HG03103 (cell line): Measurements from ENCODE around the gene SLC6A1.

Experiments used
- ATAC-seq: cut with Tn5 transposase; IDR thresholded peaks from one replicate; pipeline ENCODE4 v1.9.1; 2021; ENCODE audit warnings: low read depth; ENCODE audit not compliant: unreplicated experiment

SLC6A1 gene

DNA sequence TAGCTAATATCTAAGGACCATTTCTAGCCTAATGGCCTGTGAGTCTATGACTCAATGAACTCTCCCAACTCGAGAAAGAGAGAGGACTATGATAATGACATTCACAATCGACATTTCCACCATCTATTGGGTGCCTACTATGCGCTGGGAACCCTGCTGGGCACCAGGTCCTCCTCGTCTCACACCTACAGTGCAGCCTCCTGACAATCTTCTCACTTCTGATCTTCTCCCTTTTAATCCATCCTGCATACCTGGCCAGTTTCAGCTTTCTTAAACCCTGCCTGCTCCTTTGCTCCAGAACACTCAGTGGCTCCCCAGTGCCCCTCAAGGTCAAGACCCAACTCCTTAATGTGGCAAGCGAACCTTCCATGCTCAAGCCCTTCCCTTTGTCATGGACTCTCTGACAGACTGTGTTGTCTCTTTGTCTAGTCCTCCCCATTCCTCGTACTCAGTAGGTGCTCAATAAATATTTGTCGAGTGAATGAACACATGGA lies 3.5 kb upstream of the SLC6A1 start:
- ATAC-seq: no peak

DNA sequence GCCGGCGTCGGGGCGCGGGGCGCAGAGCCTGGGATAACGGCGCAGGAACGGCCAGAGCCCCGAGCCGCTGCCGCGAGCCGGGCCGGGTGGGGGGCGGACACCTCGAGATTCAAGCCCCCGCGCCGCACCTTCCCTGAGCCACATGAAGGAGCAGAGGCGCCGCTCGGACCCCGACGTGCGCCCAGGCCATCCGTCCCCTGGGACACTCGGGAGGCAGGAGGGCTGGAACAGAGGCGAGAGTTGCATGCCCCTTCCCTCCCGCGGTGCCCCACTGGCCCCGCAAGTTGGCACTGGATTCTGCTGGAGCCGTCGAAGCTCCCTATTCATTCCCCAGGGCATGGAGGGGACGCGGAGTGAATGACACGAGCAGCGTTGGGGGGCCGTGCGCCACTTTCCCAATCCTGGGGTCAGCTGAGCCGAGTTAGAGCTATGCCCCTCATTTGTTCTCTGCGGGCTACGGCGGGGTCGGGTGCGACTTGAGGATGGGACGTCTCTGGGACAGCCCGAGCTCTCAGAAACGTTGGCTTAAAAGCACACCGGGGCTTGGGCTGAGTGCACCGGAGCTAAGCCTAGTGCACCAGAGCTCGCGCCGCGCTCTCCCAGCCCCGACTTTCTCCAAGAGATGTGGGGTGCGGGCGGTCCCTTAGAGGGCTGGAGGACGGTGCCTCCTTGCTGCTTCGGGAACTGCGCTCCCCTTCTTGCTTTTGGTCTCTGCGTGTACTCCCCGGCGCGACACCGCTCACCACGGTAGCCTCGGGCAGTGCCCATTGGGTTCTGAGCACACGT lies 588 bp downstream of the SLC6A1 start:
- no peak for ATAC-seq

DNA sequence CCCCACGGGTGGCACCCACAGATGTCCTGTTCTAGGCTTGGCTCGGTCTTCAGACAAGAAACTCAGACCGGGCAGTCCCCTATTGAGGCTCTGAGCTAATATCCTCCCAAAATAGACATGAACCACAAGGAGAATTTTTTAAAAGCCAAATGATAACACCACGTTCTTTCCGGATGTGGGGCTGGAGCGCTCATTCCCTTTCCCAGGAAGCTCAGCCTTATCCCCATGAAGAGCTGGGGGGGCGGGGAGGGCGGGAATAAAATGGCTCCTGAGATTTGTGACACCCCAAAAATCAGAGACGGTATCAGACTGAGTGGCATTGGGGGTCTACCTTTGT lies 1.1 kb downstream of the SLC6A1 start:
- ATAC-seq: no peak

DNA sequence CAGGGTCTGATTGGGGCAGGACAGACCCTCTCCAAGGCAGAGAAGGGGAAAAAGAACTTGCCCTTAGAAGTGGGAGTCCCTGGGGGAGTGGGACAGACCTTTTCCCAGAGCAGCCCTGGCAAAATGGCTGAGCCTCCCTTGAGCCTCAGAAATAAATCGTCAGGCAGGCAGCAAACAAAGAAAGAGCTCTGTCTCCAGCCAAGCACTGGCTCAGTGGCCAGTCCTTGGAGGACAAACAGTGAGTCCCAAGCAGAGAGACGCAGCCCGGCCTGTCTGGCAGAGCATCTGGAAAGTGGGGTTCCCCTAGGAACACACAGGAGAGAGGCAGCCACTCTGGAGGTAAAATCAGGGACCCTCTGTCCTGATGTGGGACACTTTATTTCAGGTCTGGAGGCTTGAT lies 1.8 kb downstream of the SLC6A1 start:
- no peak for ATAC-seq

DNA sequence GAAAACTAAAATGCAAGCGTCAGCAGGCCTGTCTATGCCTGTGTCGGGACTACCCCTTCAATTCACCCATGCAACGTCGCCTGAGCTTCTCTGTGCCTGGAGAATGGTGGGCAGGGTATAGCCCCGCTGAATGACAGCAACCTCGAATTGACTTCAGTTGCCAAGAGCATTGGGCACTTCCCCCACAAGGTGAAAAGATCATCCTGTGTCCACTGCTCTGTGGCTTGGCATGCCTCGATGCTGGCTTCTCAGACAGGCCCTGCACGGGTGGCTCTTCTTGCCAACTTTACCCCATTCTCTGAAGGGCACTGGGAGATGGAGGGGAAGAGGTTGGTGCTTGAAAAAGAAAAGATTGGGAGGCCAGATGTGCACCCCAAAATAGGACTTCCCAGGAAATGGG lies 3.3 kb downstream of the SLC6A1 start:
- ATAC-seq: no peak

DNA sequence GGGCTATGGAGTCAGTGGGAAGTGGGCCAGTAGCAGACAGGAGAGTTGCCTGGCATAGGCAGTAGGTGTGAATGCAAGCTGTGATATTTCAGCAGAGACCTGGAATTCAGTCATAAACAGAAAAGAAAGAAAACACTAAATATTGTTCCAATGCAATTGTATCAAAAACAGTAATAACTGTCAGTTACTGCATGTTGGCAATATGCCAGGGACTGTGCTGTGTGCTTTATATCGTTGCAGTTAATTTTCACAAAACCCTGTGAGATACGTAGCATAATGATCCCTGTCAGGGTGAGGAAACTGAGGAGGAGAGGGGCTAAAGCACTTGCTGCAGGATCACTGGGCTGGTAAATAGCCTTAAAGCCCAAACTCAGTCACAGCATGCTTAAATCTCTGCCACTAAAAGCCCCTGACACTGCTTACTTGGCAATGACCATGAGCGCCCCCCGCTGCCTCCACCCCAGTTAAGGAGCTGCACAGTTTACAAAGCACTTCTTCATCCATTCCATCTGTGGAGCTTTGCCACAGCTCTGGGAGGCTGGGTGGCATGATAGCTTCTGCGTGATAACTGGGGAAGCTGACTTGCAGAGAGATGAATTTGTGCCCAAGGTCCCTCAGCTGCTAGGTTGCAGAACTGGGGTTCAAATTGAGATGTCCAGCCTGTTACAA lies 3.9 kb downstream of the SLC6A1 start:
- ATAC-seq: no peak

DNA sequence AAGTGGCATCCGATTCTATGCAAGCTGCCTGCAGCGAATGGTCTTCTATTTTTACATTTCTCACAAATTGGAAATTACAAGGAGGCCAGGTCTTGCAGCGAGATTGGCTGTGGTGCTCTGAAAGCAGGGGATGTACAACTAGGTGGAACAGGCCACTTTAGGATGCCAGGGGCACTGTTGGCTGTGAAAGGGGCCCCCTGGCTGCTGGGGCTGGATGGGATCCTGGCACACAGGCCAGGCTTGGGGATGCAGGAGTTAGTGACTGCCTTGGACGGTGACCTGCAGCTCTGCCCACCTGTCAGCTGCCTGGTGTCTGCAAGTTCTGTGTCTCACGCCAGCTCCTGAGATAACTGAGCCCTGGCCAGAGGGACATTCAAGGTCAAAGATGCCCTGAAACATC lies 4.6 kb downstream of the SLC6A1 start:
- ATAC-seq: no peak

DNA sequence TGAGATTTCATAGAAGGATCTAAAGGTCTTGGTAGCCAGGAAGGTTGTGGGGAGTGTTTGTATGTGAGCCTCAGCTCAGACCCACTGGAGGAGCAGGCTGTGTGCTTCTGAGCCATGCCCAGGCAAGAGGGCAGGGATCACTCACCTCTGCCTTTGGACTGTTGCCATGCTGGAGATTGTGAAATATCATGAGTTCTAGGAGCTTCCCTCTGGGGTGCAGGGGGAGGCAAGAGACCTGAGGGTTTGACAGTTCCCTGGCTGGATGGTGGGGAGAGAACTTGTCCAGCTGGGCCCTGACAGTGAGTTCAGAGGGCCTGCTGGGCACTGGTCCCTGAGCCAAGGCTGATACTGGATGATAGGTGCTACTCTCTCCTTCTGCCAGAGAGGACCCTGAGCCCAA lies 6.0 kb downstream of the SLC6A1 start:
- ATAC-seq: no peak

DNA sequence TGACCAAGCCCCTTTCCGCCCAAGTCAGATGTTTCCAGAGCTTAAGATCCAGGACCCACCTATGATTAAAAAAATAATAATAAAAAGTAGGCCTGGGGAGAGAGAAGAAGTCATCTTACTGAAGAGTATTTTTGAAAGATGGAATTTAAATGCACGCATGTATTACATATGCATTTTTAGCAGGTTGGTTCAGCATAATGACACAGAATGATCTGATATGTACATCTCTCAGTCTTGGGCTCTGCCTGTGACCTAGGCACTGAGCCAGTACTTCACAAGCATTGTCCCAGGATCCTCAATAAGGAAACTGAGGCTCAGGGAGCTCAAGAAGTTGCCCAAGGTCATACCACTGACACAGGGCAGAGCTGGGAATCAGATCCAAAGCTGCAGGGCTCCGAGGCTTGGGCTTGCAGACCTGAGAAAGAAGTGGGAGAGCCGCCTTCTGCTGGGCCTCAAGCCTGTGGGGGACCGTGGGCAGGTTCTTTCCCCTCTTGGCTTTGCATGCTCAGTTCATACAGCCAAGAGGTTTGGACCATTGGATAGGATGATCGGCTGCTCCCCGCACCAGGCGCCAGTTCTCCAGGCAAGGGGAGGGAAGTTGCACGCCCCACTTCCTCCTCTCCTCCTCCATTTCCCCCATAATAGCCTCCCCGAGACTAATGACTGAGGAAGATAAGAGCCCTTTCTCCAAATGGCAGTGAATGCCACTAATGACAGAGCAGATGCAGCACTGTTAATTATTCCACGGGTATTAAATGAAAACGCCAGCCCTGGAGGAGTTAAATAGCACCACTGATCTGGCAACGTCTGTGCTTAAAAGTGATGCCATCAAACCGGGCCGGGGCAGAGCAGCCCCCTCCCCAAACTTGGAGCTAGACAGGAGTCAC lies 6.9 kb downstream of the SLC6A1 start:
- ATAC-seq: no peak

DNA sequence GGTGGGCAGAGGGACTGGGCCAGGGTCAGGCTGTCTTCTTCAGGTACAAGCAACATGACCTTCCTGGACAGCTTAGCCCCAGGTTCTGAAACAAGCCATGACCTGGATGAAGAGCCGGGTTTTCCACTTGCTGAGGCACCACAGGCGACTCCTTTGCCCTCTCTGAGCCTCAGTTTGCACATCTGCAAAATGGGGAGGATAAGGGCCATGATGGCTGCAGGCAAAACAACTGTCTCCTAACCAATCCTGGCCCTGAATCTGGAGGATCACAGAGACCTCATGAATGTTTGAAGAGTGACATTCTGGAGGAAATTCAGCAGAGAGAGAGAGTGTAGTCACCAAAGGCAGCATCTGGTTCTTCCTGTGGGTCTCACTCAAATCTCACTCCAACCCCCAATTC lies 8.0 kb downstream of the SLC6A1 start:
- ATAC-seq: no peak

DNA sequence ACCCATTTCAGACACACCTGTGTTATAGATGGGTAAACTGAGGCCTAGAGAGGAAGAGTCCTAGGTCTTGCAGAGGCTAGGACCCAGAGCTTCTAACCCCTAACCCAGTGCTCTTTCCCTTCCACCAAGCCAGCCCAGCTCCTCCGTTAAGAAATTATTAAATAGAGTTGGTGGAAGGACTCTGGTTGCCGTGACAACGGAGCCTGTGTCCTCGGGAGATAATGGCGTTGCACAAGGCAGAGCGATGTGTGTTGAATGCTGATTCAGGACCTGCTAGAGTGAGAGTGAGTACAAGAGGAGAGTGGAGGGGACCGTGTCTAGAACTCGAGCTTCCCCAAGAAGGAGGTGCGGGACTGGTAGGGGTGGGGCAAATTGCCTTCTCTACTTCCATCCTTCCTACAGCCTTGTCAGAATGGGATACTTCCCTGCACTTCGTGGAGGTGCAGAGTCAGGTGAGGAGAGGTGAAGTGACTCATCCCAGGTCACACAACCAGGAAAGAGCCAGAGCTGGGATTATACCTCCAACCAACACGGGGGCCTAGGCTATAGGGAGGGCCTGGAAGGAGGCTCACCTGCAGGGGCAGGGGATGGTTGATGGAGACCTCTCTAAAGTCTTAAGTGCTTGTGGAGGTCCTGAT lies 8.6 kb downstream of the SLC6A1 start:
- ATAC-seq: no peak

DNA sequence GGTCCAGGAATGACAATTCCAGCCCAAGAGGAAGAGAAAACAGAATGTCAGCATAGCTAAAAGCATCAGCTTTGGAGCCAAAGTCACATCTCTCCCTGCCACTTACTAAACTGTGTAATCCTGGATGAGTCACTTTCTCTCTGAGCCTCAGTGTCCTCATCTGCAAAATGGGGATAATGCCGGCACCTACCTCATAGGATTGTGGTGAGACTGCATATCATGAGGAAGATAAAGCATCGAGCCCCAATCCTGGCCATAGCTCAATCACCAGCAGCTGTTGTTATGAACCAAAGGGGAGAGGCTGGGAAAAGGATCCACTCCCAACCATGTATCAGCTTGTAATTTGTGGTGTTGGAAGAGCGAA lies 9.1 kb downstream of the SLC6A1 start:
- ATAC-seq: no peak

DNA sequence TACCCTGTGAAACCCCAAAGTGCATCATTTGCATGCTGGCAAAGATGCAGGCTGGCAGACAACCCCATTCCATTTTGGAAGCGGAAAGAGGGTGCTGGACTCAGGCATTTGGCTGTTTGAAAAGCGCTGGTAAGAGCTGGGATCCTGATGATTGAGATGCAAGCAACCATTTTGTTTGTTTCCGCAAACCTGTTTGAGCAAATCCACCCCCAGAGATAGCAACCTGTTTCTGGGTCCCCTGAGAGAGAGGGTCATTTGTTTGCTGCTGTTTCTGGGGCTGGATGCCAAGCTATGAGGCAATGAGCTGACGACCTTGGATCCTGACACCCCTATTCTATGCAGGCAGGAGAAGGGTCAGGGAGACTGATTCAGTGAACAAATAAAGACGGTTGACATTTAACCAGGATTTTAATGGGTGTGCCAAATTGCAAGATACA lies 9.8 kb downstream of the SLC6A1 start:
- ATAC-seq: no peak

DNA sequence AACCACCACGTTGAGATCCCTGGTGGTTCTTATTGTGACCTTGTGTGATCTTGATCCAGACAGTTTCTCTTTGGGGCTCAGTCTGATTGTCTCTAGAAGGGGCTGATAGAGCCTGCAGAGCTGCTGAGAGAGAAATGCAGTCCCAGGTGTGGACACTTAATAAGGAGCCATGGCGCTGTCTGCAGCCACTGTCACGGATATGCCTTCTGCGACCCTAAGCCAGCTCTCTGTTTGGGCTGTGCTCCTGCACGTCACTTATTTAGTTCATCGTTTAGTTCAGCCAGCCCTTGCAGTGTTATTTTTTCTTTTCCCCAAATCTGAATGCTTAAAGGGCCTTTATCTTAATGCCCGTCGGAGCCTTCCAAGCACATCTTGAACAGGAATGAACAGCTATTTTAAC lies 12.0 kb downstream of the SLC6A1 start:
- ATAC-seq: no peak

DNA sequence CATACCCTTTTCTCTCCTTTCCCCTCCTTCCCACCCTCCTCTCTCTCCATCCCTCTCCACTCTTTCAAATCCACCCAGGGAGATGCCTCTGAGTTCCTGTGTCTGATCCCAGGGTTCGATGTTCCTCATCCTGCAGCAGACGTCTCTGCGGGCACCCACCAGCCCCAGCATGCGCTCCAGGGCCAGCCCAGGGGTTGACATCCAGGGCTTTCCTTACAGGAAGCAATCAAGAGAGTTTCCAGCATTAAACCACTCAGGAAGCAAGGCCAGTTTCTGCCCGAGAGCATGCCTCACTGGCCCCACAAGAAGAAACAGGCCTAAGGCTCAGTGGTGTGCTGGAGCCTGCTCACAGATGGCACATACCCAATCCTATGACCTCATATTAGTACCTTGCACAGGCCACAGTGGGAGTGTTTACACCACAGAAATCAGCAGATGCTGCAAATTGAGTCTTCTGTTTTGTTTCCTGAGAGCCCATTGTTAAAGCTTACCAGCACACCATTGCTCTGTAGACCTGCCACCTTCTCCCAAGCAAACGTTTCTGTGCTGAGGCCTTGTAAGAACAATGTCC lies 13.2 kb downstream of the SLC6A1 start:
- ATAC-seq: no peak

DNA sequence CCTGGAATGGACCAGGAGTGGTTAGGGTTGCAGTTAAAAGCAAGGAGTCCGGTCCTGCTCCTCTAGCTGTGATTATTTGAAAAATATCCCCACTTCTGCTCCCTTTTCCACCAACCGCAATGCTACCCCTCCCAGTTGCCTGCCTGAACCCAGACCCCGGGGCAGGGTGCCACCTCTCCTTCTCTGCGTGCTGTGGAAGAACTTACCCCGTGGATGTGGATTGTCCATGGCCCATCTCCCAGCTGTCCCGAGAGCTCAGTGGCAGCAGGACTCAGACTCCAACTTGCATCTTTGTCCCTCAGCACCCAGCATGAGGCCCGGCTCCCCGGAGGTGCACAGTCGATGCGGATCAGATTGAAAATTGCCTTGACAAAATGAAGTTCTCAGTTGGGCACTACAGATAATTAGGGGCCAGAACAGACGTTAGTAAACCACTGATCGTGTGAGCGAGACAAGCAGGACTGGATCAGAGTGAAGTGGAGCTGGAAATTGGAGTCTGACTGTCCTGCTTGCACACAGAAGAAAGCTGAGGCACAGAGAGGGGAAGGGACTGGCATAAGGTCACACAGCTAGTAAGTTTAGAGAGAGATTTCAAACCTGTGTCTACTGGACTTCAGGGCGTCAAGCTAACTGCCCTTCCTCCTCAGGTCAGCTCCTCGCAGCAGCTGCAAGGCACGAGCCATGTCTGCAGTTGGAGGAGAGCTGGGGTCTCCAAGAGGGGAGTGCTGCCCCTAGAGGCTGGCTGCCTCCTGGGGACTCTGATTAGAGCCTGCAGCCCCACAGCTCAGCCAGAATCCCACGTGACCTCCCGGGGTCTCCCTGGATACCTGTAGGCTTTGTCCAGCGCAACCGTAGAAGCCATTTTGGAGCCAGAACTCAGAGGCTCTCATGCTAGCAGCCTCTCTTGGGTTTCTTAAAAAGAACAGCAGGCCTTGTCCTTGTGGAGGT lies 14.7 kb downstream of the SLC6A1 start:
- ATAC-seq: no peak

DNA sequence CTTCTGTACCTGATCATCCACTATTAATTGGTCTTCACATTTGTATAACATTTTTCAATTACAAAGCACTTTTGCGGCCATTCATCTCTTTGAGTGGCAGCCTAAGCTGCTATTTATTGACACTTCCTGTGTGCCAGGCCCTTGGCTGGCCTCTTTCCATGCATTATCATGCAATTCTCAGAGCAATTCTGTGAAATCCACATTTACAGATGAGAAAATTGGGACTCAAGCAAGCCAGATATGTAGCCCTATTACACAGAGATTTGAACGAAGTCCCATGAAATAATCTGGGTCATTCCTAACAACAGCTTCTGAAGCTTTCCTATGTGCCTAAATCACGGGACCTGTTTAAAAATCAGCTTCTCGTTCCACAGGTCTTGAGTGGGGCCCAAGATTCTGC lies 17.4 kb downstream of the SLC6A1 start:
- ATAC-seq: no peak

DNA sequence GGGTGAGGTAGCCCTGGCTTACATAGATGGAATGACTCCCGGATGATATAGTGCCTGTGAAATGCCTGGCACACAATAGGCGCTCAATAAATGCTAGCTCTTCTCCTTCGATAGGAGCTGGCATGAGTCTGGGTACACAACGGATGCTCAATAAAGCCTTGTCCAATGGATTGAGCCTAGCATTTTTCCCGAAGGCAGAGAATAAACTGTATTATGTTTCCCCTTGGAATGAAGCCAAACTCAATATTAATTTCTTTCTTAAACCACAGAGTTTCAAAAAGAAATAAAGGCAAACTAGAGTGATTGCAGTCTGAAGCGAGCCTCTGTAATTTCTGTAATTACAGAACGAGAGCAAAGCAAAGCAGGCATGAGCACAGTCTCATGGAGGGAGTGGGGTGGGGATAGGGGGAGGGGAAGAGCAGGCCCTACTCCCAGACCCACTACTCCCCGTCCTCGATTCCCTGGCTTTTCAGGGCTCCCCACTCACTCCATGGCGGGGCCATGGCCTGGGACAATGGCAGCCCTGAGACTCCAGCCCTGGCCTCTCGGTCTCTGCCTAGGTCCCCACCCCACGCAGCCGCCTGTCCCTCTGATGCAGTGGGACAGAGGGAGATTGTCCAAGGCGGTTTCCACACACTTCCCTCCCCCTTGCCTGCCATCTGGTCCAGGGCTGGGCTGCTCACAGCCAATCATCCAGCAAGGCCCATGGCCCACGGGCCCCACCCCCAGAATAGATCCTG lies 18.0 kb downstream of the SLC6A1 start:
- ATAC-seq: no peak

DNA sequence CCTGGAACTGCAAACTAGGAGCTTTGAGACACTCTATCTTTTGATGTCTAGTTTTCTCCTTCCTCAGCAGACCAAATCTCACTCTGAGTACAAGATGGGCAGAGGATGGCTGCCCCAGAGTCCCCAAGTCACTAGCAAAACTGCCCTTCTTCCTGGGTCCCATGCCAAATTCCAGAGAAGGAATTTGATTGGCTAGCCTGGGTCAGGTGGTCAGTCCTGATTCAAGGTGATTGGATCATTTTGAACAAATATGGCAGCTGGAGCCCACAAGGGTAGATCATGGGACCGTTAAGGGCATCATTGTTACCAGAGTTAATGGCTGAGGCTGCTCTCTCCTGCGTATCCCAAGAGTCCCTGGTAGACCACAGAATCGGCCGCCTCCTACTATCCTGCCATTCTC lies 21.7 kb downstream of the SLC6A1 start:
- no peak for ATAC-seq
